Thyroid gland (tissue), 4 donors: ENCODE data around the gene CHORDC1. TPM values are rescaled to one million over a fixed set of nuclear protein-coding genes. Genes with fewer than 3 reads are reported as not detected.

ENCODE experiments used
- DNase-seq, 2 donors: peaks; one replicate each; pipeline ENCODE4 v3.0.0-alpha.2; 2019
- H3K27ac ChIP-seq, 3 donors: fragments of 200-600 bp; sonication (generic); 1 replicate in 2 of 3; 2 replicates in 1 of 3; pipeline ENCODE4 v1.5.1; 2016 to 2019; ENCODE audit warnings: mild to moderate bottlenecking in 1 of 3, moderate library complexity in 1 of 3
- H3K27me3 ChIP-seq: fragments of 200-600 bp; sonication (generic); one replicate; pipeline ENCODE4 v1.5.1; 2019
- H3K36me3 ChIP-seq, 2 donors: fragments of 200-600 bp; sonication (generic); one replicate each; pipeline ENCODE4 v1.5.1; 2016 to 2019
- H3K4me1 ChIP-seq, 2 donors: fragments of 200-600 bp; sonication (generic); one replicate each; pipeline ENCODE4 v1.5.1; 2017 to 2019
- H3K4me3 ChIP-seq, 3 donors: fragments of 200-600 bp; sonication (generic); replicated peaks in 1 of 3; 1 replicate in 2 of 3; 2 replicates in 1 of 3; pipeline ENCODE4 v1.5.1; 2016; ENCODE audit warnings: mild to moderate bottlenecking in 1 of 3
- H3K9me3 ChIP-seq: fragments of 200-600 bp; sonication (generic); one replicate; pipeline ENCODE4 v1.5.1; 2017
- CTCF ChIP-seq, 6 experiments: fragments of 200-600 bp in 3 of 6; fragments of 450-650 bp in 3 of 6; sonication (generic) in 3 of 6; IDR thresholded peaks; one replicate each; pipeline ENCODE4 v1.5.1; 2016 to 2019; ENCODE audit warnings: antibody characterized with exemption in 6 of 6, mild to moderate bottlenecking in 2 of 6, inconsistent platforms in 1 of 6, moderate library complexity in 1 of 6
- POLR2A ChIP-seq, 2 donors: fragments of 450-650 bp; IDR thresholded peaks; one replicate each; pipeline ENCODE4 v1.6.1; 2017; ENCODE audit warnings: antibody characterized with exemption in 2 of 2, mild to moderate bottlenecking in 2 of 2, moderate library complexity in 1 of 2
- WGBS, 2 donors: methylation state at CpG; one replicate each; pipeline ENCODE4 v1.1.5; 2017; 5-methylcytosine and 5-hydroxymethylcytosine counted together
- intact Hi-C: fragments of 100-400 bp; cut with DNase I; formaldehyde crosslinking; loops from one replicate; pipeline ENCODE4 v1.15.1; 2023
- total RNA-seq, 4 donors: library from RNA; depleted of rRNA; stranded (reverse); fragments of >200 nt; gene quantifications; one replicate each; pipeline ENCODE4 v1.2.3, GENCODE V29; 2016

Gene CHORDC1
- 100 to 1,000 TPM in 1 of 4 donors, 10 to 100 TPM in 3; 48.9 to 102 (median 72.6) TPM for total RNA-seq

GRCh38 chr11:90222459-90223247, at the start of gene CHORDC1:
Gene CHORDC1, minus strand, starts transcription at chr11:90223049. Its CDS starts 95 bp downstream, at chr11:90222954.
- no peaks in the 10 kb centered on the region for H3K9me3 ChIP-seq
- H3K4me3 ChIP-seq = peak within 1 kb of the TSS; percentile 33 to 65 (median 51)
- no peaks in the 10 kb centered on the region for H3K36me3 ChIP-seq
- H3K27me3 ChIP-seq = no peaks in the 10 kb centered on the region
- 0% methylated on average over 37 to 46 of the region's 71 CpGs for WGBS, 2 donors
- H3K27ac ChIP-seq = peak within 1 kb of the TSS; percentile 20 to 98 (median 90)
- H3K4me1 ChIP-seq = peaks cover 27 to 28% of the 10 kb centered on the region in 2 donors
- peak; percentile 87 to 91 for DNase-seq
- intact Hi-C loops = no loop called here
- TF ChIP-seq POLR2A (IDR thresholded peaks at IDR 0.05) = peak; percentile 62 to 97
- no peak for TF ChIP-seq CTCF (IDR thresholded peaks at IDR 0.05)

GRCh38 chr11:90257158-90257525, 34.3 kb upstream of the CHORDC1 start:
- H3K4me1 ChIP-seq = no peaks in the 10 kb centered on the region
- no peak for TF ChIP-seq POLR2A (IDR thresholded peaks at IDR 0.05)
- no peak for TF ChIP-seq CTCF (IDR thresholded peaks at IDR 0.05)
- H3K27ac ChIP-seq = no peak overlapping the region
- no peaks in the 10 kb centered on the region for H3K27me3 ChIP-seq
- no peak overlapping the region for H3K4me3 ChIP-seq
- no peak for DNase-seq
- intact Hi-C loops = no loop called here
- WGBS, 2 donors = 88 to 100% methylated on average over 1 of the region's 1 CpG
- H3K9me3 ChIP-seq = no peaks in the 10 kb centered on the region
- no peaks in the 10 kb centered on the region for H3K36me3 ChIP-seq

GRCh38 chr11:90256404-90257157, 33.7 kb upstream of the CHORDC1 start:
- no peak for DNase-seq
- H3K4me3 ChIP-seq = no peak overlapping the region
- 85 to 96% methylated on average over 8 of the region's 8 CpGs for WGBS, 2 donors
- no peaks in the 10 kb centered on the region for H3K4me1 ChIP-seq
- H3K27ac ChIP-seq = no peak overlapping the region
- no peaks in the 10 kb centered on the region for H3K9me3 ChIP-seq
- no peaks in the 10 kb centered on the region for H3K27me3 ChIP-seq
- TF ChIP-seq CTCF (IDR thresholded peaks at IDR 0.05) = no peak
- no peak for TF ChIP-seq POLR2A (IDR thresholded peaks at IDR 0.05)
- no peaks in the 10 kb centered on the region for H3K36me3 ChIP-seq
- intact Hi-C loops = no loop called here

GRCh38 chr11:90254065-90254464, 31.2 kb upstream of the CHORDC1 start:
- H3K27ac ChIP-seq = no peak overlapping the region
- no peak for DNase-seq
- no peaks in the 10 kb centered on the region for H3K36me3 ChIP-seq
- H3K9me3 ChIP-seq = no peaks in the 10 kb centered on the region
- TF ChIP-seq POLR2A (IDR thresholded peaks at IDR 0.05) (no peak), CTCF (IDR thresholded peaks at IDR 0.05) (no peak)
- H3K4me3 ChIP-seq = no peak overlapping the region
- H3K4me1 ChIP-seq = no peaks in the 10 kb centered on the region
- 77 to 79% methylated on average over 2 of the region's 2 CpGs for WGBS, 2 donors
- intact Hi-C loops = no loop called here
- no peaks in the 10 kb centered on the region for H3K27me3 ChIP-seq

GRCh38 chr11:90252053-90252452, 29.2 kb upstream of the CHORDC1 start:
- H3K27ac ChIP-seq = no peak overlapping the region
- 82 to 90% methylated on average over 3 of the region's 3 CpGs for WGBS, 2 donors
- no peaks in the 10 kb centered on the region for H3K36me3 ChIP-seq
- no peak for DNase-seq
- H3K4me1 ChIP-seq = no peaks in the 10 kb centered on the region
- no peak overlapping the region for H3K4me3 ChIP-seq
- TF ChIP-seq CTCF (IDR thresholded peaks at IDR 0.05) (no peak), POLR2A (IDR thresholded peaks at IDR 0.05) (no peak)
- intact Hi-C loops = no loop called here
- H3K27me3 ChIP-seq = no peaks in the 10 kb centered on the region
- no peaks in the 10 kb centered on the region for H3K9me3 ChIP-seq
